Lung microvascular endothelial cell (primary cell): Measurements from ENCODE around the gene CDC34. TPM values are rescaled to one million over a fixed set of nuclear protein-coding genes. Genes with fewer than 3 reads are reported as not detected.

Experiments used
- DNase-seq, 2 donors: peaks; one replicate each; pipeline versions ENCODE4 v3.0.0 to v3.0.0-alpha.2; 2010; ENCODE audit warnings: low read depth in 2 of 2
- total RNA-seq: library from RNA; depleted of rRNA; stranded (reverse); fragments of >200 nt; gene quantifications from 2 replicates; pipeline ENCODE4 v1.2.1, GENCODE V29; 2014

Gene CDC34
- total RNA-seq, 1 donor from 2014 or later: 89.3 TPM

DNA sequence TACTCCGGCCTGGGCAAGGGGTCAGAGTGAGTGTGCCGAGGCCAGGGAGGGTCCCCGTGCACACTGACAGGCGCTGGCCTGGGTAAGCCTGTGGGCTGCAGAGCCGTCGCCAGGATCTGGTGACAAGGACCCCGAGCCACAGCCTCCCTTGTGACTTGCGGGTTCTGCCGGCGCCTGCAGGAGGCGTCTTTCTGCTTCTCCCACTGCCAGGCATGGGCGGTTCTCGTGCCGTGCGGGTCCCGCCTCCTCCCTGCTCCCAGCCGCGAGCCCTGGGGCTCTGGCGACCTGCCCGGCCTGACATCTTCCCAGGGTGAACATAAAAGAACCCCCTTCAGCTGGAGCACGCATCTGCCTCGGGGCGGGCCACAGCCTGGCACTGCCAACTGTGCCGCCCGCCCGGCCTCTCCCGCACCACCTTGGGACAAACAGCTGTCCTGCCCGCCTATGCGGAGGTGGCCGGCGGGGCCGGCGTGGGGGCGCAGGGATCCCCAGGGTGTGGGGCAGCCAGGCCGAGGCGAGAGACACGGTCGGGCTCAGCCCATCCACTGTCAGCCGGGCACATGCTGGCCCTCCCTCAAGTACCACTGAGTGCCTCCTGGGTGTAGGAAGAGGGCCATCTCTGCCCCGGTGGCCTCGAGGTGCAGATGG is 56.7 kb downstream of the CDC34 start:
- peak; percentile 72 to 74 for DNase-seq

DNA sequence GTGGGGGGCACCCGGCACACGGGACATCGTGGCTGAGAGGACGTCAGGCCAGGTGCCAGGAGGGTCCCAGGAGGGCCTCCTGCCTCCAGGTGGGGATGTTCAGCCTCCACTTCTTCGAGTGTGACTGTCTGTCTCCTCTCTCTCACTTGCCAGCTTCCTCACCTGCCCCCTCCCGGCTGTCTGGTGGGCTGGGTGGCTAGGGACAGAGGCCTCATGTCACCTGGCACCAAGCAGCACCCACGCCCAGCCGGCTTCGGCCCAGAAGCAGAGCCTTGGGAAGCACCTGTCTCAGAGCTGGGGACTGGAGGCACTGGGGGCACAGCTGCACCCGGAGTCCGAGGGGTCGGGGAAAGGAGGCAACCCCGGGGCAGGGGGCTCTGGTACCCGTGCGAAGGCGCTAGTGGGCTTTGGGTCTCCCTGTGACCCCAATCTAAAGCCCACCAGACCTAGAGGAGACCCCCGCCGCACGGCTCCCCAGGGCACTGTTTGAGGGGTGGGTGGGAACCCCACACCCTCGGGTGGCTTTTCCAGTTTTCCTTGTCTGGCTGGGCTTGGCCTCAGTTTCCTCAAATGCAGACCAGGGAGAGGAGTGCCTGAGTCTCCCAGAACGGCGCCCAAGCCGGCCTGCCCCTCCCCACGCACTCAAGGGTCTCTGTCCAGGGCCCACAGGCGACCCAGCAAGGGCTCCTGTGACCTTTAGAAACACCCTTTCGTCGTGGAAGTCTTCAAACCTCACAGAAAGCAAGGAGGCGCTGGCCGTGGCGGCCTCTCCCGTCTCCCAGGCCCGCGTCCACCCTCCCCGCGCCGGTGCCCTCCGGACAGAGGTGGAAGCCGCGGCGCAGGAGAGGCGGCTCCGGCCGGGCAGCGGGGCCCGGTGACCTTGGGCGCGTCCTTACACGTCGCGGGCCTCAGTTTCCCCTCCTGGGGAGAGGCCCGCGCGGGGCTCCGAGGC is 57.5 kb downstream of the CDC34 start:
- no peak for DNase-seq

DNA sequence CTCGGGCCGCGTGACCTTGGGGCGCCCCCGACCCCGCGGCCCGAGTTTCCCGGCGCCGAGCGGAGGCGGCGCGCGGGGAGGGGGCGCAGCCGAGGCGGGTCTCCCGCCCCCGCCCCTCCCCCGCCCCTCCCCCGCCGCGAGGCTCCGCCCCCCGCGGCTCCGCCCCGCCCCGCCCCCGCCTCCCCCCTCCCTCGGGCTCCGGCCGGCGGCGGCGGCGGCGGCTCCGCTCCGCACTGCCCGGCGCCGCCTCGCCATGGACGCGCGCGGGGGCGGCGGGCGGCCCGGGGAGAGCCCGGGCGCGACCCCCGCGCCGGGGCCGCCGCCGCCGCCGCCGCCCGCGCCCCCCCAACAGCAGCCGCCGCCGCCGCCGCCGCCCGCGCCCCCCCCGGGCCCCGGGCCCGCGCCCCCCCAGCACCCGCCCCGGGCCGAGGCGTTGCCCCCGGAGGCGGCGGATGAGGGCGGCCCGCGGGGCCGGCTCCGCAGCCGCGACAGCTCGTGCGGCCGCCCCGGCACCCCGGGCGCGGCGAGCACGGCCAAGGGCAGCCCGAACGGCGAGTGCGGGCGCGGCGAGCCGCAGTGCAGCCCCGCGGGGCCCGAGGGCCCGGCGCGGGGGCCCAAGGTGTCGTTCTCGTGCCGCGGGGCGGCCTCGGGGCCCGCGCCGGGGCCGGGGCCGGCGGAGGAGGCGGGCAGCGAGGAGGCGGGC is 58.3 kb downstream of the CDC34 start, which contains the start of gene HCN2:
Gene HCN2 (plus strand): TSS at position 189 of the 703 bp plus-strand sequence. CDS start 65 bp downstream, at position 254.
- no peak for DNase-seq

- peak; percentile 36 to 53 for DNase-seq
Observed at GRCh38 chr19:590396-590745, 58.8 kb downstream of the CDC34 start.

GRCh38 chr19:590750-591098 is 59.2 kb downstream of the CDC34 start:
- DNase-seq: no peak

DNA sequence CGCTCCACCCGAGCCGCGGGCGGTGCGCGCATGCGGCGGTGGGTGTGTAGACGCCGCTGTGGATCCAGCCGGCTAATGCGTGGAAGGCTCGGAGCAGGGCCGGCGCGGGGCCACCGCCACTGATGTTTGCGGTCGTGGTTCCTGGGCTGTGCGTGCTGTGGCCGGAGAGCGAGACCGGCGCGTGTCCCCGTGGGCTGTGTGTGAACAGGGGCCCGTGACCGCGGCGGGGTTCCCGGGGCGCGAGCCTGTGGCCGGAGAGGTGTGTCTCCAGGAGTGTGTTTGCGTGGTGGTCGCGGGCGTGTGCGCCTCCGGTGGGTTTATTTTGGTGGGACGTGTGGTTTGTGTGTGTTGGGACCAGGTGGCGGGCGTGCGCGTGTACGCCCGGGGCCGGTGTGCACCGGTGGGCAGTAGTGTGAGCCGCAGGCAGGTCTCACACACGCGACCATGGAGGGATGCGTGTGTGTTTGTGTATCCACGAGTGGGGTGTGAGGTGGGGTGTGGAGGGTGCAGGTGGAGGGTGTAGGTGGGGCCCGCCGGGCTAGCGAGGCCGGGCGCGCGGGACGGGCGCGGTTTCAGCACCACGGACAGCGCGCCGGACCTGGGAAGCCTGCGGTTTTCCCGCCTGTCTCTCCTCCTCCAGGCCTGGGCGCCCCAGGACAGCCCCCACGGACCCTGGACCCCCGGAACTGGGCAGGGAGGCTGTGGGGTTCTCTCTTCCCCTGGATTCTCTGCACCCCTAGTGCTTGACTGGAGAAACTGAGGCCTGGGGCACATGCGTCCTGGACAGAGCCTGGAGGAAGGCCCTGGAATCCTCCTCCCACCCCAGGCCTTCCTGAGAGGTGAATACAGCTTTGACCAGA is 59.8 kb downstream of the CDC34 start:
- DNase-seq: peak; percentile 31 to 51

Other genes with a start within 250 kb of the CDC34 start
- gene PLPP2, start 240.4 kb upstream of the CDC34 start, total RNA-seq: 31.6 and 36.1 TPM in 2 replicates
- gene MIER2, start 187.0 kb upstream of the CDC34 start, total RNA-seq: 6.5 and 6.9 TPM in 2 replicates
- 2.0 and 7.5 TPM in 2 replicates for gene C2CD4C, start 122.6 kb upstream of the CDC34 start, total RNA-seq
- 4.4 and 28.4 TPM in 2 replicates for gene SHC2, start 70.7 kb upstream of the CDC34 start, total RNA-seq
- under 0.01 TPM in 1 of 2 replicates, not detected in the other for gene MADCAM1, start 35.3 kb upstream of the CDC34 start, total RNA-seq
- gene TPGS1, start 24.3 kb upstream of the CDC34 start, total RNA-seq: 26.4 and 29.4 TPM in 2 replicates
- gene GZMM, start 12.3 kb downstream of the CDC34 start, total RNA-seq: not detected in 2 replicates
- gene BSG, start 40.8 kb downstream of the CDC34 start, total RNA-seq: 184 and 198 TPM in 2 replicates
- 0.40 and 0.44 TPM in 2 replicates for gene HCN2, start 58.1 kb downstream of the CDC34 start, total RNA-seq
- gene POLRMT, start 101.8 kb downstream of the CDC34 start, total RNA-seq: 14.4 and 18.8 TPM in 2 replicates
- gene FGF22, start 108.1 kb downstream of the CDC34 start, total RNA-seq: not detected in 2 replicates
- 25.5 and 27.8 TPM in 2 replicates for gene RNF126, start 131.5 kb downstream of the CDC34 start, total RNA-seq
- gene FSTL3, start 144.6 kb downstream of the CDC34 start, total RNA-seq: 5.0 and 5.2 TPM in 2 replicates
- gene PRSS57, start 163.7 kb downstream of the CDC34 start, total RNA-seq: not detected in 2 replicates
- gene PALM, start 177.2 kb downstream of the CDC34 start, total RNA-seq: 23.1 and 36.9 TPM in 2 replicates
- under 0.01 TPM in 1 of 2 replicates, not detected in the other for gene MISP, start 219.4 kb downstream of the CDC34 start, total RNA-seq